HL-60/S4 treated with phorbol 12-myristate 13-acetate at 8.2 ng/mL for 4 days and 3 days (cell line): ENCODE results near the gene INSYN1.
"Not testable (repeated sequence)": the region's sequence is repeated elsewhere in the genome, so short reads cannot be mapped to it uniquely, and the experiment has no call there.

Source experiments
- in situ Hi-C: fragments of 300-500 bp; cut with MboI; formaldehyde crosslinking; loops from 2 replicates; pipeline ENCODE4 v1.15.0; 2022; ENCODE audit warnings: low sequenced_read_pairs

The INSYN1 gene

GRCh38 chr15:73753250-73754130 is at the start of gene INSYN1:
Gene INSYN1, minus strand, starts transcription at chr15:73753351. Its CDS starts 2,221 bp downstream, at chr15:73751130.
- in situ Hi-C loops, result no loop called here

DNA sequence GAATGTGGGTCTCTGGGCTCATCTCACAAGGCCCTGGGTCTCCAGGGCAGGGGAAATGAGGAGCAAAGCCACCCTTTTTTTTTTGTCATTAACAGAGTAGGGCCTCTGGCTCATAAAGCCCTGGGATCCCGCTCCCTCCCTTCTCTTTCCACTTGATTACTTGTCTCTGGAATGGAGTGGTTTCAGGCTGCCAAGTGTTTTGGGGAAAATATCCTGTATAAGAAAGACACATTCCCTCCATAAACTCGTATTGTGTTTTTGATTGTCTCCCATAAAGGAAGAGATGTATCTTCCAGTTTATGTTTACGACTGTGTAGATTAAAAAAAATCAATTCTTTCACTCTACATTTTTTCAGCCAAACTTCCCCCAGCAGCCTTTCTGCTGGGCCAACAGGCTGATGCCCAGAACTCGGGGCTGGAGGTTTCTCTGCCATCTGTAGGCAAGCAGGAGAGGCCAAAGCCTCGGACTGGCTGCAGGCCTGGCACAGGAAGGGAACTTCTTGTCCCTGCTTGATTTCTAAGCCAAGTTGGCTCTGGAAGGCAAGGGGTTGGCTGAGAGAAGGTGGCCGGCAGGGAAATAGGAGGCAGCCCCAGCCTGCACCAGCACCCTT is 49.4 kb upstream of the INSYN1 start:
- in situ Hi-C loops, result no loop called here

- in situ Hi-C loops, result no loop called here
These were observed 47.7 kb upstream of the INSYN1 start for GRCh38 chr15:73800662-73801345.

GRCh38 chr15:73799466-73799865 is 46.3 kb upstream of the INSYN1 start:
- in situ Hi-C loops, result no loop called here

- in situ Hi-C loops, result no loop called here
These were observed 44.4 kb upstream of the INSYN1 start for GRCh38 chr15:73797366-73798158.

DNA sequence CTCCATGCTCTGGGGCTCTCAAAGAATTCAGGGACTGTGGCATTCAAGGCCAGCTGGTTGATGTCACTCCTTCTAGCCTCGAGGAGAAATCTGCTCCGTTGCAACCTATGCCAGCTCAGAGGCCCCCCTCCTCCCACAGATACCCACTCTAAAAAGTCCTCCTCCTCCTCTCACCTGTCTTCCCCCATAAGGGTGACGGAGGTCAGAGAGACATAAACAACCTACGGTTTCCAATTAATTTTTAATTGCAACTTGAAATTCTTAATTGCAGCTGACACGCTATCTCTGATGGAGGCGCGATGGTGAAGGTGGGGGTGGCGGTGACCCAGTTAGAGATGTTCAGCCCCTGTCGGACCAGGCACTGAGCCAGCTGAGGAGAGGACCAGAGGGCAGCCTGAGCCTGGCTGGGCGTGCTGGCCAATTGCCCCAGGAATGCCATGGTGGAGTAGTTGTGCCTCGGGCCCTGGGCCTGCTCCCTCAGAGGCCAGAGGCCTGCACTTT is 43.2 kb upstream of the INSYN1 start:
- in situ Hi-C loops, result no loop called here

- in situ Hi-C loops, result no loop called here
These were observed 41.4 kb upstream of the INSYN1 start for GRCh38 chr15:73794443-73795133.

GRCh38 chr15:73792899-73793541 is 39.9 kb upstream of the INSYN1 start:
- in situ Hi-C loops, result not testable (repeated sequence)

GRCh38 chr15:73792415-73792814 is 39.3 kb upstream of the INSYN1 start:
- in situ Hi-C loops, result no loop called here

- in situ Hi-C loops, result no loop called here
These were observed 36.5 kb upstream of the INSYN1 start for GRCh38 chr15:73789521-73790240.

DNA sequence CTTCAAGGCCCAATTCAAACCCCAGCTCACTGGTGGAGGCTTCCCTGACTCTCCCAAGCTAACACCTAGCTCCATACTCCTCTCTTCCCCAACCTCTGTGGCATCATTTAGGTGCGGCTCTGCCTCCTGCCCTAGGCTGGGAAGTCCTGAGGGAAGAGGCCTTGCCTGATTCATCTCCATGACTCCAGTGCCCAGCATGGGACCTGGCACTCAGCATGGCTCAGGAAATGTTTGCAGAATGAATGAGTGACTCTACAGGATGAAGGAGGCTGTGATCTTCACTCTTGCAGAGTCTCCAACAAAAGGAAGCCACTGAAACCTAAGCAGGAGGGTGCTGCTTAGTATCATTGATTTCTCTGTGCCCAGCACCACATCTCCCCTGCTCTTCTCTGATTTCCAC is 34.5 kb upstream of the INSYN1 start:
- in situ Hi-C loops, result no loop called here

GRCh38 chr15:73786538-73786937 is 33.4 kb upstream of the INSYN1 start:
- in situ Hi-C loops, result no loop called here

DNA sequence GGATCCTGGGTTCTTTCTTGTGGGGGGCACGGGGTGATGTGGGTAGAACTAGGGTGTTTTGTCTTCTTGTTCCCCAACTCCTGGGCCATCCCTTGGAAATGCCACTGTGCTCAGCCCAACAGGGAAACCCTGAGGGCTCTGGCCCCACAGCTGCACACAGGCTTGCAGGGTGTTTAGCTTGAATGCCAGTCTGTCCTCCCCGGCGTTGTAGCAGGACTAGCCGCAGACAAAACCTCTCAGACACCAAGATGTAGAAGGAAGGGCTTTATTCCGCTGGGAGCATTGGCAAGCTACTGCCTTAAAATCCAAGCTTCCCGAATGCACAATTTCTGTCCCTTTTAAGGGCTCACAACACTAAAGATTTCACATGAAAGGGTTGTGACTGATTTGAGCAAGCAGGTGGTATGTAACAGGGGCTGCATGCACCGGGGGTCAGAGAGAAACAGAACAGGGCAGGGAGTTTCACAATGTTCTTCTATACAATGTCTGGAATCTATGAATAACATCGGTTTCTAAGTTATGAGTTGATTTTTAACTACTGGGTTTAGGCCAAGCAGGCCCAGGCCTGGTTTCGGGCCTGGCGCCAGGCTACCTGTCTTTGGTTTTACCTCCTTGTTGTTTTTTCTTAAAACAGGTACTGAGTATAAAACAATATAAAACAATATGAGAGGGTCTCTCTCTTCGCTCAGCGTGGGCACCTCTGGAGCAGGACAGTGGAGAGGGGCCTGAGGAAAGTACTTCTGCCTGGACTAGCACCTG is 32.3 kb upstream of the INSYN1 start:
- in situ Hi-C loops, result not testable (repeated sequence)

GRCh38 chr15:73784291-73784690 is 31.1 kb upstream of the INSYN1 start:
- in situ Hi-C loops, result no loop called here

- in situ Hi-C loops, result no loop called here
These were observed 29.3 kb upstream of the INSYN1 start for GRCh38 chr15:73782344-73782959.

DNA sequence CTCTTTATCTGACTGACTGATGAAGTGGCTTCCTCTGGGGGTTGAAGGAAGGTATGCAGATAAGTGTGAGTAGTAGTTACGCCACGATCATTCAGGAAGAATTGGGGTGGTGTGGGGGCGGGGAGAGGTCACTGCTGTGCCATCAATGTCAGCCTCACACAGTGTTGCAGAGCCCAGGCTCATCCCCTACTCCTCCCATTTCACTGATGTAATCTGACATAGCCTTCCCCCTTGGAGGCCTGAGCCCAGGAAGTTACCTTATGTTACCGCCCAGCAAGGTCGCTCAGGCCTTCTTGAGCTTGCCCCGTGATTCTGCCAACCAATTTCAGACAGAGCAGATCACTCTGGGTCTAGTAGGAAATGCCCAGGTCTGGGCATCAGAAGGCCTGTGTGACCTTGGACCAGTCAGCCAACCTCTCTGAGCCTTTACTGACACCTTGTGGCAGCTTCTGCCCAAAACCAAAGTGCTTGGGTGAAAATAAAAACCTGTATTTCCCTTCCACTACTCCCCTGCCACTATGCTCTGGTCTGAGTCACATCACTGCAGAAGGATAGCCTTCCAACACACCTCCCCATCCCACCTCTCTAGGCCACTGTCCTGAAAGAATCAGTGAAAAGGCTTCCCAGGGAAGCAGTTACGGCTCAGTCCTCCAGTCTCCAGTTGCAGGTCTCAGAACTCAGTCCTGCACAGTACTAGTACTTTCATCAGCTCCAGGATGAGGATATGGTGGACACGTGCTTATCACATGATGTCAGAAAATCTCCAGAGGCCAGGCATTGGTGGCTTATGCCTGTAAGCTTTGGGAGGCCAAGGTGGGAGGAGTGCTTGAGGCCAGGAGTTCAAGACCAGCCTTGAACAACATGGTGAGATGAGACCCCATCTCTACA is 28.1 kb upstream of the INSYN1 start:
- in situ Hi-C loops, result no loop called here

GRCh38 chr15:73779974-73780373 is 26.8 kb upstream of the INSYN1 start:
- in situ Hi-C loops, result no loop called here
